Measurements from ENCODE around the gene THAP4.

DNA sequence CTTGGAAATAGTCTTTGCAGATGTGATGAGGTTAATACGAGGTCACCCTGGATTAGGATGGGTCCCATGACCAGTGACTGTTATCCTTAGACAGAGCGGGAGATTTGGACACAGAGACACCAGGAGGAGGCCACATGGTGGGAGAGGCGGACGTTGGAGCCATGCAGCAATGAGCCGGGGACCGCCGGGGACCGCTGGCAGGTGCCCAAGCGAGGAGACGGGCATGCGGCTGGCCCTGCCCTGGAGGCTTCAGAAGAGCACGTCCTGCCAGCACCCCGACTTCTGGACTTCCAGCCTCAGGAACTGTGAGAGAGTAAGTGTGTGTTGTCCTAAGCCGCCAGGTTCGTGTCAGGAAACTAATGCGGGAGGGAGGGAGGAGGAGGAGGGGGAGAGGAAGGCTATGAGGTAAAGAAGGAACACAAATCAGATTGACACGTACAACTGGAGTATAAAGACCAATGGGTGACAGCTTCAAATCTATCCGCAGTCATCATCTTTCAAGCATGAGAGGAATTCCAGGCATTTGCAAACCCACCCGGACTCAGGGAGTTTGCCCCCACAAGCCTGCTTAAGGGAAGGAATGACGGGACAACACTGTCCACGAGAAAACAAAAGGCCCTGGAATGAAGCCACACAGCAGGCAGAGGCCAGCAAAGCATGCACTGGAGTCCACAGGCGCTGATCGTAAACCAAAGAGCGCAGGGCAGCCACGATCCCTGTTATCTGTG lies 90.0 kb downstream of the THAP4 start:
- TF ChIP-seq GATA3 (IDR thresholded peaks at IDR 0.05; ENCODE audit: low read depth, low read length) = no peak
- no peak for TF ChIP-seq GATA2 (IDR thresholded peaks at IDR 0.05; ENCODE audit: low read depth, low read length)

Data from SH-SY5Y (cell line).